ENCODE results near the gene PTPRD. TPM values are rescaled to one million over a fixed set of nuclear protein-coding genes. Genes with fewer than 3 reads are reported as not detected.

Gene PTPRD
- total RNA-seq, 3 donors from 2014 or later (not counting 1 experiment from before 2014, with no cell fraction given): 0.05 to 0.68 TPM; not detected in 1

- no CpG with 5 or more reads among the region's 2 CpGs for WGBS (ENCODE audit: insufficient coverage)
- no peak overlapping the region for H3K27ac Mint-ChIP-seq
These were observed 1250.5 kb downstream of the PTPRD start for GRCh38 chr9:9362332-9362731.

DNA sequence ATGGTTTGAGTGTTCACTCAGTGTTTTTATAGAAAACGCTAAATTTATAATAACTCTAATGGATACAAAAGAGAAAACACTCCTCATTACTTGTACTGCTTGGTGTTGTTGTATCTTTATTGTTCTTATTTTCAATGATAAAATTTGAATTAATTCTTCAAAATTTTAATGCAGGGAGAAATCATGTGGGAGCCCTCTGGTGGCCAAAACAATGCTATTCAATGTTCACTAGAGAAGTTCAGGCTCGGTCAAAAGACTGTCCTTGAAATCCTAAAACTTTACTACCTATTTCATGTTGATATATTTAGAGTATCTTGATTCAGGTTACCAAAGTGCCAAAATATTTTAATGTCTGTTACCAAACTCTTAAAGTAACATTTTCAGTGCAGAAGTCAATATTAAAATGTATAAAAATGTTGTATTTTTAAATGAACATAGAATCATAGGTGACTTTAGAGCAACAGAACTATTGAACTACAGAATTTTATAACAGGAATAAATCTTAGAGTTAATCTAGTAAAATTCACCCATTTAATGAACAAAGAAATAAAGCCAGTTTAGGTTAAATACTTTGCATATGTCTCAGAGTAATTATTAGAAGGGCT, 1259.8 kb downstream of the PTPRD start:
- Mint-ChIP-seq H3K4me3 (no peak overlapping the region), H3K9me3 (no peaks in the 10 kb centered on the region), H3K36me3 (no peaks in the 10 kb centered on the region), H3K27ac (no peak overlapping the region), H3K27me3 (ENCODE audit: low read depth in 2 of 2) (no peaks in the 10 kb centered on the region), H3K4me1 (no peaks in the 10 kb centered on the region)
- TF ChIP-seq, protein P1, sequence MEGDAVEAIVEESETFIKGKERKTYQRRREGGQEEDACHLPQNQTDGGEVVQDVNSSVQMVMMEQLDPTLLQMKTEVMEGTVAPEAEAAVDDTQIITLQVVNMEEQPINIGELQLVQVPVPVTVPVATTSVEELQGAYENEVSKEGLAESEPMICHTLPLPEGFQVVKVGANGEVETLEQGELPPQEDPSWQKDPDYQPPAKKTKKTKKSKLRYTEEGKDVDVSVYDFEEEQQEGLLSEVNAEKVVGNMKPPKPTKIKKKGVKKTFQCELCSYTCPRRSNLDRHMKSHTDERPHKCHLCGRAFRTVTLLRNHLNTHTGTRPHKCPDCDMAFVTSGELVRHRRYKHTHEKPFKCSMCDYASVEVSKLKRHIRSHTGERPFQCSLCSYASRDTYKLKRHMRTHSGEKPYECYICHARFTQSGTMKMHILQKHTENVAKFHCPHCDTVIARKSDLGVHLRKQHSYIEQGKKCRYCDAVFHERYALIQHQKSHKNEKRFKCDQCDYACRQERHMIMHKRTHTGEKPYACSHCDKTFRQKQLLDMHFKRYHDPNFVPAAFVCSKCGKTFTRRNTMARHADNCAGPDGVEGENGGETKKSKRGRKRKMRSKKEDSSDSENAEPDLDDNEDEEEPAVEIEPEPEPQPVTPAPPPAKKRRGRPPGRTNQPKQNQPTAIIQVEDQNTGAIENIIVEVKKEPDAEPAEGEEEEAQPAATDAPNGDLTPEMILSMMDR (IDR thresholded peaks at IDR 0.05): no peak
- ATAC-seq: no peak
- Histone ChIP-seq H3K4me1 (ENCODE audit: control insufficient read depth, insufficient read depth, low read length) (no peaks in the 10 kb centered on the region), H3K36me3 (ENCODE audit: control insufficient read depth, insufficient read depth, low read length) (no peaks in the 10 kb centered on the region), H3K4me3 (ENCODE audit: low read length) (no peak overlapping the region), H3K27ac (ENCODE audit: low read length) (no peak overlapping the region), H3K9me3 (ENCODE audit: control insufficient read depth, insufficient read depth, low read length) (no peaks in the 10 kb centered on the region), H3K27me3 (ENCODE audit: control insufficient read depth, insufficient read depth, low read length) (no peaks in the 10 kb centered on the region)
- intact Hi-C loops (cut with micrococcal nuclease): no loop called here
- DNase-seq: no peak
- WGBS (ENCODE audit: insufficient coverage): no CpG with 5 or more reads among the region's 2 CpGs

More at GRCh38 chr9:9362332-9362731, 1250.5 kb downstream of the PTPRD start:
- no peak overlapping the region for H3K4me3 Mint-ChIP-seq
- Histone ChIP-seq H3K36me3 (ENCODE audit: control insufficient read depth, insufficient read depth, low read length) (no peaks in the 10 kb centered on the region), H3K27me3 (ENCODE audit: control insufficient read depth, insufficient read depth, low read length) (no peaks in the 10 kb centered on the region), H3K9me3 (ENCODE audit: control insufficient read depth, insufficient read depth, low read length) (no peaks in the 10 kb centered on the region), H3K4me3 (ENCODE audit: low read length) (no peak overlapping the region), H3K4me1 (ENCODE audit: control insufficient read depth, insufficient read depth, low read length) (no peaks in the 10 kb centered on the region), H3K27ac (ENCODE audit: low read length) (no peak overlapping the region)
- no peaks in the 10 kb centered on the region for H3K27me3 Mint-ChIP-seq (ENCODE audit: low read depth in 2 of 2)
- no peaks in the 10 kb centered on the region for H3K36me3 Mint-ChIP-seq
- peaks cover 5 to 11% of the 10 kb centered on the region in 2 donors for H3K9me3 Mint-ChIP-seq
- TF ChIP-seq, protein P1 (IDR thresholded peaks at IDR 0.05): no peak
- no peak for ATAC-seq
- no peak for DNase-seq
- intact Hi-C loops (cut with micrococcal nuclease): no loop called here
- H3K4me1 Mint-ChIP-seq: no peaks in the 10 kb centered on the region

GRCh38 chr9:9341203-9341602, 1271.6 kb downstream of the PTPRD start:
- Mint-ChIP-seq H3K4me1 (no peaks in the 10 kb centered on the region), H3K9me3 (peaks cover 0 to 5% of the 10 kb centered on the region in 2 donors), H3K27ac (no peak overlapping the region), H3K4me3 (no peak overlapping the region), H3K36me3 (no peaks in the 10 kb centered on the region), H3K27me3 (ENCODE audit: low read depth in 2 of 2) (no peaks in the 10 kb centered on the region)
- intact Hi-C loops (cut with micrococcal nuclease): no loop called here
- H3K4me1 ChIP-seq (ENCODE audit: control insufficient read depth, insufficient read depth, low read length): no peaks in the 10 kb centered on the region
- 88% methylated on average over 2 of the region's 2 CpGs for WGBS (ENCODE audit: insufficient coverage)
- H3K4me3 ChIP-seq (ENCODE audit: low read length): no peak overlapping the region
- no peak for ATAC-seq
- H3K27me3 ChIP-seq (ENCODE audit: control insufficient read depth, insufficient read depth, low read length): no peaks in the 10 kb centered on the region
- no peak for DNase-seq
- no peaks in the 10 kb centered on the region for H3K9me3 ChIP-seq (ENCODE audit: control insufficient read depth, insufficient read depth, low read length)
- TF ChIP-seq, protein P1 (IDR thresholded peaks at IDR 0.05): no peak
- no peaks in the 10 kb centered on the region for H3K36me3 ChIP-seq (ENCODE audit: control insufficient read depth, insufficient read depth, low read length)
- no peak overlapping the region for H3K27ac ChIP-seq (ENCODE audit: low read length)

DNA sequence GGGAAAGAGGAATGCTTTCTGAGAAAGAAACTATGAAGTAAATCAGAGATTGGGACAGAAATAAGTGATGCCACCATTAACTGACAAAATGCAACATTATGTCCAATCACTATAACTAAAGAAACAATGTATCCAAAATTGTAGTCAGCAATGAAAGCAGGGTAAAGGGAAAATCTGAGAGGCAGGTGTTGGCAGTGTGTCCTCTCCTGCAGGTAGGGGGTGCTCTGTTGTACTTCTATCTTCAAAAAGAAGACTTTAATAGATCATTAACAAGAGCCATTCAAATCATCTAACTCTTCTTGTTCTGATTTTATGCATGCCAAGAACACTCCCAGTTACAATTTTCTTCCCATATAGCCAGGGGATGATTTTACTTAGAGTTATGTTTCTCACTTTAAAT, 1275.7 kb downstream of the PTPRD start:
- intact Hi-C loops (cut with micrococcal nuclease): no loop called here
- Mint-ChIP-seq H3K4me1 (no peaks in the 10 kb centered on the region), H3K27ac (no peak overlapping the region), H3K9me3 (peaks cover 5 to 10% of the 10 kb centered on the region in 2 donors), H3K27me3 (ENCODE audit: low read depth in 2 of 2) (no peaks in the 10 kb centered on the region), H3K4me3 (no peak overlapping the region), H3K36me3 (no peaks in the 10 kb centered on the region)
- ATAC-seq: no peak
- DNase-seq: no peak
- Histone ChIP-seq H3K27me3 (ENCODE audit: control insufficient read depth, insufficient read depth, low read length) (no peaks in the 10 kb centered on the region), H3K36me3 (ENCODE audit: control insufficient read depth, insufficient read depth, low read length) (no peaks in the 10 kb centered on the region), H3K4me3 (ENCODE audit: low read length) (no peak overlapping the region), H3K27ac (ENCODE audit: low read length) (no peak overlapping the region), H3K9me3 (ENCODE audit: control insufficient read depth, insufficient read depth, low read length) (no peaks in the 10 kb centered on the region), H3K4me1 (ENCODE audit: control insufficient read depth, insufficient read depth, low read length) (no peaks in the 10 kb centered on the region)
- TF ChIP-seq, protein P1 (IDR thresholded peaks at IDR 0.05): no peak
